LHCN-M2 (cell line): ENCODE data around the gene CCHCR1. TPM values are rescaled to one million over a fixed set of nuclear protein-coding genes. Genes with fewer than 3 reads are reported as not detected.

Source experiments
- DNase-seq: peaks from one replicate; pipeline ENCODE4 v3.0.0-alpha.2; 2012; ENCODE audit warnings: low read depth
- total RNA-seq: library from RNA; depleted of rRNA; stranded (reverse); fragments of >200 nt; gene quantifications from 2 replicates; pipeline ENCODE4 v1.2.3, GENCODE V29; 2014; rRNA removed

The CCHCR1 gene
- total RNA-seq, 1 experiment from 2014 or later, result 43.2 TPM

DNA sequence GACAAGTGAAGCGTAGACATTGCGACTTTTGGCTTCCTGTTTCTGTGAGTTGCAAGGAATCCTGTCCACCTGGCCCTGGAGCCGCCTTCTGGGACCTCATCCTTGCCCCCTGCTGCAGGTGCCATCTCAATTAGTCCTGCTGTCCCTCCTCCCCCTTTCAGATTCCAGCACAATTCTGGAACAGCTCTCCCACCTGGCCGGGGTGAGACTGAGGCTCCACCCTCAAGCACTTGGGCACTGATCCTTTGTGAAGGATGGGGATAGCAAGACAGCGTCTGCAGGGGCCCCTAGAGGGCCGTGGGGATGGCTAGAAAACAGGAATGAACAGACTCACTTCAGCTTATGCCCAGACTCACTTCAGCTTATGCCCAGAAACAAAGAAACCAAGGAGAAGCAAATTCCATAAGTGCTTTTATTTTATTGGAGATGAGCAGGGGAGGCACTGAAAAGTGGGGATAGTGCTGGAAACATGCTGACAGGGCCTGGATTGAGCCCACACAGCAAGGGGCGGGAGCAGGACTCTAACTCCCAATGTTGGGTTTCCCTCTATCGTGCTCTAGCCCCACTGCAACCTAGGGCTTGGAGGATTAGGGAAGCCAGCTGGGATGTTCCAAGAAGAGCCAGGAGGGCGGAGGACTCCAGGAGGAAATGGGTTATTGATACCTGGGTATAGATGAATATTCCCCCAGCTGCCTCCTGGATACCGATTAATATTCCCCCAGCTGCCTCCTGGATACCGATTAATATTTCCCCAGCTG lies 46.6 kb downstream of the CCHCR1 start:
- DNase-seq, result no peak

DNA sequence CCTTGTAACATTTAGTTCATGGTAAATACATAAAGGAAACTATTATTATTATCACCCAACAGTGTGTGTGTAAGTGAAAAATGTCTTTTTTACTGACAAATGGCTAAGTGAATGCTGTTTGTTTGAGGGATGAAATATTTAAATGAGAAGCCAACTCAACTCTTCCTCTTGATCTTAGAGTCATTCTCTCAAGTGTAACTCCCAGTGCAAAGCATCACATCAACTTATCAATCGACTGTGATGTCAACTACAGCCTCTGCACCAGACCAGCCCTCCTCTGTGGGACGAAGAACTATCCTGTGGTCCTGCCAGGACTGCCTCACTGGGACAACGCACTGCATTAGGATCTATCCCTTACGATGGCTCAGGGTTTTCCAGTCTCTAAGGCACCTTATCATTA lies 50.5 kb downstream of the CCHCR1 start:
- no peak for DNase-seq

DNA sequence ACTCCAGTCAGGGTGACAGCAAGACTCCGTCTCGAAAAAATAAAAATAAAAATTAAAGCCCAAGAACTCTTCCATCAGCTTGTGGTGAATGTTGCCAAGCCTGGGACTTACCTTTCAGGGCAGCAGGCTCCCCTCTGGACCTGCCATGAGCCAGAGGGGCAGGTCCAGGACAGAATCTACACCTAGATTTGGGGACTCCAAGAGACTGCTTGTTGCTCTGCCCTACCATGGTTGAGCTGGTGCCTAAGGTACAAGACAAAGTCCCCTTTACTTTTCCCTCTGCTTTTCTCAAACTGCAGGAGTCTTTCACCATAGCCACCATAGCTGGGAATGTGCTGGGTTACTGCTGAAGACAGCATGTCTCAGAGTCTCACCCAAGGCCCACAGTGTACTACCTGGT lies 54.5 kb downstream of the CCHCR1 start:
- DNase-seq, result no peak

DNA sequence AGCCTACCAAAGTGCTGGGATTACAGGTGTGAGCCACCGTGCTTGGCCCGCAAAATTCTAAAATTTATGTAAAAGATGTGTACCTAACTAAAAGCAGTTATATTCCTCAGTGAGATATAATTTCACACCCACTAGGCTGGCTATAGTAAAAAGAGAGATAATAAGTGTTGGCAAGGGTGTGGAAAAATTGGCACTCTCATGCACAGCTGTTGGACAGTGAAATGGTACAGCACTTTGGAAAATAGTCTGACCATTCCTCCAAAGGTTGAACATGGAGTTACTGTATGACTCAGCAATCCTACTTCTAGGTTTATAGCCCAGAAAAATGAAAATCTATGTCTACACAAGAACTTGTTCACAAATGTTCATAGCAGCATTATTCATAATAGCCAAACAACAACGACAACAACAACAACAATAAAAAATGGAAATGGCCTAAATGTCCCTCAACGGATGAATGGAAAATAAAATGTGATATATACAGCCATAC lies 59.1 kb downstream of the CCHCR1 start:
- DNase-seq, result peak; percentile 23

DNA sequence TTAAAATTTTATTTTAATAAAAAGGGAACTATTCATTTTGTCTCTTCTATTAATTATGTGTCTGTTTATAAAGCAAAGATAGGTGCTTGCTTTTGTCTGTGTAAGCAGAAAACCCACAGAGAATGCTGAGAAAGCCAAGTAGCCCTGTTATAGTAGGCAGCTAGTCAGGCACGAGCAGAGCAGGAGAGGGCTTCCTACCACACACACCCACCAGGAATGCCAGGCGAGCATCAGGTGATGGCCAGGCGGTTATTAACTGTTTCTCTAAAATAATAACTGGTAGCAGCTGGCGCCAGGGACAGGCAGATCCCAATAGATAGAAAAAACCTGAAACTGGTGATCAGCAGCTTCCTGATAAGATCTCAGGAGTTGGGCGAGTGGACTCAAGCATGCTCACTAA lies 60.9 kb downstream of the CCHCR1 start:
- no peak for DNase-seq

DNA sequence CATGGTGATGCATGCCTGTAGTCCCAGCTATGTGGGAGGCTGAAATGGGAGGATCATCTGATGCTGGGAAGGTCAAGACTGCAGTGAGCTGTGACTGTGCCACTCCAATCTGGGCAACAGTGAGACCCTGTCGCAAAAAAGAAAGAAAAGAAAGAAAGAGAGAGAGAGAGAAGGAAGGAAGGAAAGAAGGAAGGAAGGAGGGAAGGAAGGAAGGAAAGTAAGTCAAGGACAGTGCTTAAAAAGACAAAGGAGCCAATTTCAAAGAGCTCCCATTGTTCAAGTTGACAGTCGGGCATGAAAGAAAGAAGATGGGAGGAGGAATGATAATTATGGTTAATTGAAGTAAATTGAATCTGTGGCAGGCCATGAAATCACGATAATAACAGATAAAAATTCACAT lies 61.4 kb downstream of the CCHCR1 start:
- DNase-seq, result no peak

DNA sequence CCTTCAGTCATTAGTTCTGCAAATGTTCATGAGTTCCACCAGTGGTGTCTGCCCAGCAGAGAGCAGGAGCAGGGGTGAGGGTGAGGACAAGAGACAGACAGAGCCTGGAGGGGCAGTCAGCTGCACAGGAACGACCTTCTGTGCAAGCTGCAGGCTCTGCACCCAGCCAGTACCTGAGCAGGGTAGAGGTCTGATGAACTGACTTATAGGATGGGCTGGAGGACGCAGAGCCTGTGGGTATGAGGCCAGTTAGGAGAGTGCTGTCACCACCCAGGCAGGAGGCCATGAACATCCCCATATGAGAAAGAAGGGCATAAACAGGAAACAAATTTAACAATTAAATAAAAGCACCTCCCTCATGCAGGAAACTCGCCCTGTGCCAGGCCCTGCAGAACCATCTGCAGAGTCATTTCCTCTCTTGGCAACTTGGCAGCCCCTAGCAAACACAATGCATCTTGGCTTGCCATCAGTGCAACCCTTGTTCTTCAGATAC lies 63.2 kb downstream of the CCHCR1 start:
- DNase-seq, result no peak

DNA sequence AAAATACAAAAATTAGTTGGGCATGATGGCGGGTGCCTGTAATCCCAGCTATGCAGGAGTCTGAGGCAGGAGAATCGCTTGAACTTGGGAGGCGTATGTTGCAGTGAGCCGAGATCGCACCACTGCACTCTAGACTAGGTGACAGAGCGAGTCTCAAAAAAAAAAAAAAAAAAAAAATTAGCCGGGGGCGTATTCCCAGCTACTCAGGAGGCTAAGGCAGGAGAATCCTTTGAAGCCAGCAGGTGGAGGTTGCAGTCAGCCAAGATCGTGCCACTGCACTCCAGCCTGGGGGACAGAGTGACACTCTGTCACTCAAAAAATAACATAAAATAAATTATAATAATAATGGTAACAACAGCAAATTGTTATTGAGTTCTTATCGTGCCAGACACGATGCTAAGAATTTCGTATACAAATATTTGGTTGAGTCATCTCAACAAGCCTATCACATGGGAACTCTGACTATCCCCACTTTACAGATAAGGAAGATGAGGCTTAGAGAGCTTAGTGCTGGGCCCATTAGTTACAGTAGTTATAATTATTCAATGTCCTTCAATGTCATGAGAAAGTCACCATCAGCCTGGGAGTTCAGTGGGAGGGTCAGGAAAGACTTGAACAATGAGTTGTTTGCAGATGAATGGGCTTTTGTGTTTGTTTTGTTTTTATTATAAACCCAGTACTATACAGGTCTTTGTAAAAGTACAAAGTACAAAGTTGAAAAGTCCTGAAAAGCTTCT lies 64.7 kb downstream of the CCHCR1 start:
- no peak for DNase-seq

Other genes with a start within 250 kb of the CCHCR1 start
- gene GTF2H4, start 249.6 kb downstream of the CCHCR1 start, total RNA-seq, result 9.0 and 16.2 TPM in 2 replicates
- 21.9 and 26.5 TPM in 2 replicates for gene VARS2, start 243.6 kb downstream of the CCHCR1 start, total RNA-seq
- not detected in 2 replicates for gene SFTA2, start 225.6 kb downstream of the CCHCR1 start, total RNA-seq
- gene MUCL3, start 216.8 kb downstream of the CCHCR1 start, total RNA-seq, result not detected in 2 replicates
- gene MUC21, start 174.1 kb downstream of the CCHCR1 start, total RNA-seq, result not detected in 2 replicates
- not detected in 2 replicates for gene MUC22, start 147.3 kb downstream of the CCHCR1 start, total RNA-seq
- 0.40 and 0.71 TPM in 2 replicates for gene C6orf15, start 45.2 kb downstream of the CCHCR1 start, total RNA-seq
- 0.64 and 0.69 TPM in 2 replicates for gene PSORS1C1, start 43.0 kb downstream of the CCHCR1 start, total RNA-seq
- not detected in 2 replicates for gene CDSN, start 37.4 kb downstream of the CCHCR1 start, total RNA-seq
- gene PSORS1C2, start 18.7 kb downstream of the CCHCR1 start, total RNA-seq, result not detected in 2 replicates
- gene TCF19, start 787 bp upstream of the CCHCR1 start, total RNA-seq, result 61.1 and 65.0 TPM in 2 replicates
- 0.63 and 1.3 TPM in 2 replicates for gene POU5F1, start 12.9 kb upstream of the CCHCR1 start, total RNA-seq
- 269 and 279 TPM in 2 replicates for gene HLA-C, start 114.3 kb upstream of the CCHCR1 start, total RNA-seq
- gene HLA-B, start 199.4 kb upstream of the CCHCR1 start, total RNA-seq, result 47.6 and 58.7 TPM in 2 replicates
- gene MICA, start 245.8 kb upstream of the CCHCR1 start, total RNA-seq, result 23.5 and 27.8 TPM in 2 replicates